GM12872 (cell line): ENCODE results near the gene PEX14.

ENCODE experiments used
- CTCF ChIP-seq: IDR thresholded peaks from 3 replicates; pipeline ENCODE4 v1.5.1; 2011; ENCODE audit warnings: low read depth, mild to moderate bottlenecking, low read length, moderate library complexity; ENCODE audit not compliant: insufficient read depth

The PEX14 gene

GRCh38 chr1:10679496-10680220, 204.9 kb downstream of the PEX14 start:
- TF ChIP-seq CTCF, result no peak
